ENCODE measurements around the gene TIMM23. TPM values are rescaled to one million over a fixed set of nuclear protein-coding genes. Genes with fewer than 3 reads are reported as not detected.

The TIMM23 gene
- total RNA-seq, 1 donor from 2014 or later = 52.4 TPM

DNA sequence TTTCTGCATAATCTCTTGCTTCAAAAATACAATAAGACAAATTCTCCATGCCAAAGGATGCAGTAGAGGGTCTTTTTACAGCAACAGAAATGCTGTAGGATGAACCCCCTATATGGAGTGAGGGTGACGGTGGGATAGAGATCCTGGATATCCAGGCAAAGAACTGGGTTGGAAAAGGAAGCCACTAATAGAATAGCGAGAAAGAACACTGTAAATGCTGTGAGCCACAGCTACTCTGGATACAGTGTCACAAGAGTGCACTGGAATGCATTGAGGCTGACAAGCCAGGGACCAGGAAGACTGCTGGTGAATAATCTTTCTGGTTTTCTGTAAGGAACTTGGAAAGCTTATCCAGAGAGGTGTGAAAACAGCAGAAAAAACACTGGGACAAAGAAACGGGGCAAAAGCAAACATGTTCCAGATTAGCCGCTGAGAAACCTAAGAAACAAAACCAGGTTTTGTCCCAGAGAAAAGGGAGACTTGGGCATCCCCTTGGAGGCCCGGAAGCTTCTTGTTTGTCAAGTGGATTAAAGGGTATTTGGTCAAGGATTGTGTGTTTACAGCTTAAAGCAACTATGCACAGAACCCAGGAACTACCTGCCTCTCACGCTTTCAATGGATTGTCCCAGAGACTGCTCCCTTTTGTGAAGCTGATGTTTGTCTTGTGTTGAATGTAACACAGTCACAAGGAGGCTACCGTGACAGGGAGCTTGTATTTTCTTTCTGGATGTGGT, 79.9 kb downstream of the TIMM23 start:
- DNase-seq (ENCODE audit: low read depth in 2 of 2) = no peak

DNA sequence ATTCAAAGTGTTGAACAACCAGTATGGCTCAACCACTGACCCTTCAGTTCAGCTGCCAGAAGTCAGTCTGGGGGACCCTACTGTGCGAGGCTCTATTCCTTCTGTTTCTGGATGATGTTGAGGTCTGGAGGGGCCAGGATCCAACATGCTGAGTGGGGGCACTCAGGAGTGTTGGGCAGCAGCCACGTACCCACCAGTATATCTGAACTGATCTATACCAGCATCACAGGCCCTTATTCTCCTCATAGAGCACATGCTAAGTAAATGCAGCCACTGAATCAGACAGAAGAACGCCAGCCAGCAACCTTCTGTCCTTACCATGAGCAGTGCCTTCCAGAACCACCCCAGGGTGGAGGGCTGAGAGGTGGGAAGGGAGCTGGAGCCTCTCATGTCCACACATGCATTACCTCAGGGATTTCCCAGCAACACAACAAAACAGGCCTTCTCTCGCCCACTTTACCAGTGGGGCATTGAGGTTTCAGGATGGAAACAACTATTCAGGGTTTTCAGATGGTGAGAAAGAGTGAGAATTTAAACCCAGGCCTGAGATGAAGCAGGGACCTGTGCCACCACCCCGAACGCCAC, 80.6 kb downstream of the TIMM23 start:
- DNase-seq (ENCODE audit: low read depth in 2 of 2) = no peak

Other genes starting within 250 kb of the TIMM23 start
- gene WASHC2C, start 245.2 kb upstream of the TIMM23 start, total RNA-seq = 22.2 and 26.2 TPM in 2 replicates
- 1.1 and 2.6 TPM in 2 replicates for gene AGAP4, start 125.0 kb upstream of the TIMM23 start, total RNA-seq
- 138 and 166 TPM in 2 replicates for gene NCOA4, start 58.1 kb downstream of the TIMM23 start, total RNA-seq
- not detected in 2 replicates for gene MSMB, start 73.8 kb downstream of the TIMM23 start, total RNA-seq